HEK293 (cell line): ENCODE measurements around the gene YTHDC2.
A peak's percentile ranks its signal among the peaks of the same experiment; 100 is the strongest.

Experiments used
- BCL11B ChIP-seq: fragments of 450-650 bp; formaldehyde crosslinking; IDR thresholded peaks from 2 replicates; pipeline ENCODE4 v1.5.1; 2016; ENCODE audit warnings: low read depth, missing biosample characterization, missing genetic modification characterization
- GLIS1 ChIP-seq: fragments of 450-650 bp; formaldehyde crosslinking; IDR thresholded peaks from 2 replicates; pipeline ENCODE4 v1.5.1; 2016; ENCODE audit warnings: missing biosample characterization, missing genetic modification characterization
- GLIS2 ChIP-seq: fragments of 450-650 bp; formaldehyde crosslinking; IDR thresholded peaks from 2 replicates; pipeline ENCODE4 v1.5.1; 2016; ENCODE audit warnings: missing biosample characterization, missing genetic modification characterization
- HOXC10 ChIP-seq: sonication (generic); formaldehyde crosslinking; IDR thresholded peaks from 2 replicates; pipeline ENCODE4 v1.8.1; 2023; ENCODE audit warnings: mild to moderate bottlenecking, missing genetic modification reagents
- INSM2 ChIP-seq: fragments of 450-650 bp; formaldehyde crosslinking; IDR thresholded peaks from 2 replicates; pipeline ENCODE4 v1.5.1; 2016; ENCODE audit warnings: missing biosample characterization, missing genetic modification characterization
- KLF8 ChIP-seq: fragments of 450-650 bp; formaldehyde crosslinking; IDR thresholded peaks from 2 replicates; pipeline ENCODE4 v1.5.1; 2016; ENCODE audit warnings: missing biosample characterization, missing genetic modification characterization
- KLF9 ChIP-seq: fragments of 450-650 bp; formaldehyde crosslinking; IDR thresholded peaks from 2 replicates; pipeline ENCODE4 v1.5.1; 2016; ENCODE audit warnings: missing biosample characterization, missing genetic modification characterization, low read depth
- MZF1 ChIP-seq: fragments of 450-650 bp; formaldehyde crosslinking; IDR thresholded peaks from 2 replicates; pipeline ENCODE4 v1.5.1; 2017; ENCODE audit warnings: missing biosample characterization, missing genetic modification characterization, borderline replicate concordance
- OVOL3 ChIP-seq: fragments of 450-650 bp; formaldehyde crosslinking; IDR thresholded peaks from 2 replicates; pipeline ENCODE4 v1.5.1; 2016; ENCODE audit warnings: missing biosample characterization, missing genetic modification characterization
- SP2 ChIP-seq: fragments of 450-650 bp; formaldehyde crosslinking; IDR thresholded peaks from 2 replicates; pipeline ENCODE4 v1.5.1; 2016; ENCODE audit warnings: missing biosample characterization, missing genetic modification characterization
- SP3 ChIP-seq: fragments of 450-650 bp; formaldehyde crosslinking; IDR thresholded peaks from 2 replicates; pipeline ENCODE4 v1.5.1; 2016; ENCODE audit warnings: missing biosample characterization, missing genetic modification characterization
- ZBTB17 ChIP-seq: fragments of 450-650 bp; formaldehyde crosslinking; IDR thresholded peaks from 2 replicates; pipeline ENCODE4 v1.5.1; 2016; ENCODE audit warnings: missing biosample characterization, missing genetic modification characterization
- ZBTB44 ChIP-seq: fragments of 450-650 bp; IDR thresholded peaks from 2 replicates; pipeline ENCODE4 v1.5.1; 2018; ENCODE audit warnings: missing biosample characterization, mild to moderate bottlenecking, missing genetic modification characterization
- ZBTB48 ChIP-seq: fragments of 450-650 bp; formaldehyde crosslinking; IDR thresholded peaks from 2 replicates; pipeline ENCODE4 v1.5.1; 2016; ENCODE audit warnings: missing biosample characterization, missing genetic modification characterization
- ZEB2 ChIP-seq: fragments of 450-650 bp; formaldehyde crosslinking; IDR thresholded peaks from 2 replicates; pipeline ENCODE4 v1.5.1; 2016; ENCODE audit warnings: missing biosample characterization, missing genetic modification characterization
- ZFHX2 ChIP-seq: fragments of 450-650 bp; formaldehyde crosslinking; conservative IDR thresholded peaks from 2 replicates; pipeline ENCODE4 v1.5.1; 2016; ENCODE audit warnings: missing biosample characterization, missing genetic modification characterization
- ZNF112 ChIP-seq: fragments of 450-650 bp; formaldehyde crosslinking; IDR thresholded peaks from 2 replicates; pipeline ENCODE4 v1.5.0; 2017; ENCODE audit warnings: missing biosample characterization, missing genetic modification characterization
- ZNF138 ChIP-seq: fragments of 450-650 bp; formaldehyde crosslinking; IDR thresholded peaks from 2 replicates; pipeline ENCODE4 v1.5.1; 2016; ENCODE audit warnings: missing biosample characterization, missing genetic modification characterization, borderline replicate concordance
- ZNF2 ChIP-seq: fragments of 450-650 bp; formaldehyde crosslinking; IDR thresholded peaks from 2 replicates; pipeline ENCODE4 v1.5.1; 2016; ENCODE audit warnings: missing biosample characterization, missing genetic modification characterization
- ZNF37A ChIP-seq: fragments of 450-650 bp; IDR thresholded peaks from 2 replicates; pipeline ENCODE4 v1.5.1; 2018; ENCODE audit warnings: missing biosample characterization, missing genetic modification characterization
- ZNF423 ChIP-seq: fragments of 450-650 bp; formaldehyde crosslinking; IDR thresholded peaks from 2 replicates; pipeline ENCODE4 v1.5.1; 2016; ENCODE audit warnings: missing biosample characterization, missing genetic modification characterization
- ZNF488 ChIP-seq: fragments of 450-650 bp; formaldehyde crosslinking; IDR thresholded peaks from 2 replicates; pipeline ENCODE4 v1.5.1; 2016; ENCODE audit warnings: missing biosample characterization, missing genetic modification characterization
- ZNF521 ChIP-seq: fragments of 450-650 bp; formaldehyde crosslinking; IDR thresholded peaks from 2 replicates; pipeline ENCODE4 v1.5.1; 2017; ENCODE audit warnings: missing biosample characterization, mild to moderate bottlenecking, missing genetic modification characterization
- ZNF585B ChIP-seq: fragments of 450-650 bp; formaldehyde crosslinking; IDR thresholded peaks from 2 replicates; pipeline ENCODE4 v1.5.1; 2016; ENCODE audit warnings: missing biosample characterization, missing genetic modification characterization
- ZNF629 ChIP-seq: fragments of 450-650 bp; formaldehyde crosslinking; IDR thresholded peaks from 2 replicates; pipeline ENCODE4 v1.5.1; 2017; ENCODE audit warnings: missing biosample characterization, missing genetic modification characterization
- ZNF639 ChIP-seq: fragments of 450-650 bp; formaldehyde crosslinking; IDR thresholded peaks from 2 replicates; pipeline ENCODE4 v1.5.1; 2016; ENCODE audit warnings: missing biosample characterization, missing genetic modification characterization
- ZNF670 ChIP-seq: fragments of 450-650 bp; formaldehyde crosslinking; IDR thresholded peaks from 2 replicates; pipeline ENCODE4 v1.5.1; 2016; ENCODE audit warnings: missing biosample characterization, missing genetic modification characterization, low read depth
- ZNF843 ChIP-seq: fragments of 450-650 bp; formaldehyde crosslinking; IDR thresholded peaks from 2 replicates; pipeline ENCODE4 v1.5.1; 2016; ENCODE audit warnings: missing biosample characterization, missing genetic modification characterization
- ZSCAN18 ChIP-seq: fragments of 450-650 bp; formaldehyde crosslinking; IDR thresholded peaks from 2 replicates; pipeline ENCODE4 v1.5.1; 2016; ENCODE audit warnings: missing biosample characterization, missing genetic modification characterization
- TF ChIP-seq, protein P1 (sequence below): fragments of 450-650 bp; IDR thresholded peaks from 2 replicates; pipeline ENCODE4 v1.5.1; 2018; ENCODE audit warnings: missing biosample characterization, missing genetic modification characterization
- TF ChIP-seq, protein P2 (sequence below): fragments of 450-650 bp; formaldehyde crosslinking; IDR thresholded peaks from 2 replicates; pipeline ENCODE4 v1.5.1; 2016; ENCODE audit warnings: missing biosample characterization, missing genetic modification characterization

YTHDC2 gene

GRCh38 chr5:113487781-113488644 lies 25.5 kb upstream of the YTHDC2 start, which contains the start of gene MCC (continued):
- TF ChIP-seq ZNF639 (peak; percentile 67), ZBTB17 (tag by site-specific recombination) (peak; percentile 98), KLF9 (tag by site-specific recombination) (peak; percentile 53; the same call in 1 of the 2 replicates), SP3 (peak; percentile 34; the same call in 1 of the 2 replicates), ZNF2 (no peak; the same call in 1 of the 2 replicates), ZNF629 (tag by site-specific recombination) (peak; percentile 71), OVOL3 (tag by site-specific recombination) (no peak), ZNF585B (tag by site-specific recombination) (peak; percentile 2; the same call in 1 of the 2 replicates), ZNF521 (tag by site-specific recombination) (no peak), SP2 (peak; percentile 17; the same call in 1 of the 2 replicates), BCL11B (0 out of 2 replicates have a peak, but pooled peaks have one; percentile 32), ZNF423 (tag by site-specific recombination) (peak; percentile 72; the same call in 1 of the 2 replicates), ZBTB44 (tag by site-specific recombination) (peak; percentile 68), ZNF488 (no peak), ZNF843 (tag by site-specific recombination) (peak; percentile 66; the same call in 1 of the 2 replicates), ZNF670 (tag by site-specific recombination) (no peak), MZF1 (peak; percentile 43), ZEB2 (tag by site-specific recombination) (peak; percentile 79), GLIS2 (tag by site-specific recombination) (peak; percentile 85), ZNF138 (no peak), ZNF112 (tag by site-specific recombination) (no peak), HOXC10 (peak; percentile 78; the same call in 1 of the 2 replicates), ZFHX2 (tag by site-specific recombination) (no peak), ZNF37A (tag by site-specific recombination) (0 out of 2 replicates have a peak, but pooled peaks have one; percentile 53), GLIS1 (tag by site-specific recombination) (peak; percentile 46; the same call in 1 of the 2 replicates), KLF8 (peak; percentile 83), ZBTB48 (tag by site-specific recombination) (peak; percentile 72; the same call in 1 of the 2 replicates), INSM2 (tag by site-specific recombination) (peak; percentile 68; the same call in 1 of the 2 replicates), ZSCAN18 (tag by site-specific recombination) (no peak)
- TF ChIP-seq, protein P1, sequence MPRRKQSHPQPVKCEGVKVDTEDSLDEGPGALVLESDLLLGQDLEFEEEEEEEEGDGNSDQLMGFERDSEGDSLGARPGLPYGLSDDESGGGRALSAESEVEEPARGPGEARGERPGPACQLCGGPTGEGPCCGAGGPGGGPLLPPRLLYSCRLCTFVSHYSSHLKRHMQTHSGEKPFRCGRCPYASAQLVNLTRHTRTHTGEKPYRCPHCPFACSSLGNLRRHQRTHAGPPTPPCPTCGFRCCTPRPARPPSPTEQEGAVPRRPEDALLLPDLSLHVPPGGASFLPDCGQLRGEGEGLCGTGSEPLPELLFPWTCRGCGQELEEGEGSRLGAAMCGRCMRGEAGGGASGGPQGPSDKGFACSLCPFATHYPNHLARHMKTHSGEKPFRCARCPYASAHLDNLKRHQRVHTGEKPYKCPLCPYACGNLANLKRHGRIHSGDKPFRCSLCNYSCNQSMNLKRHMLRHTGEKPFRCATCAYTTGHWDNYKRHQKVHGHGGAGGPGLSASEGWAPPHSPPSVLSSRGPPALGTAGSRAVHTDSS (tag by site-specific recombination), result peak; percentile 62
- TF ChIP-seq, protein P2, sequence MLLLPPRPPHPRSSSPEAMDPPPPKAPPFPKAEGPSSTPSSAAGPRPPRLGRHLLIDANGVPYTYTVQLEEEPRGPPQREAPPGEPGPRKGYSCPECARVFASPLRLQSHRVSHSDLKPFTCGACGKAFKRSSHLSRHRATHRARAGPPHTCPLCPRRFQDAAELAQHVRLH, result 0 out of 2 replicates have a peak, but pooled peaks have one; percentile 9
